K562 treated with DMSO at 1 percent for 24 hours (cell line): ENCODE data around the gene LMBRD2. TPM values are rescaled to one million over a fixed set of nuclear protein-coding genes. Genes with fewer than 3 reads are reported as not detected.

Experiments
- total RNA-seq: library from RNA; unstranded; fragments of 300-600 nt; gene quantifications from 2 replicates; pipeline ENCODE4 v1.2.3, GENCODE V29; 2022; ENCODE audit warnings: low read depth; ENCODE audit not compliant: insufficient read depth

Gene LMBRD2
- 3.4 and 4.5 TPM in 2 replicates for total RNA-seq

DNA sequence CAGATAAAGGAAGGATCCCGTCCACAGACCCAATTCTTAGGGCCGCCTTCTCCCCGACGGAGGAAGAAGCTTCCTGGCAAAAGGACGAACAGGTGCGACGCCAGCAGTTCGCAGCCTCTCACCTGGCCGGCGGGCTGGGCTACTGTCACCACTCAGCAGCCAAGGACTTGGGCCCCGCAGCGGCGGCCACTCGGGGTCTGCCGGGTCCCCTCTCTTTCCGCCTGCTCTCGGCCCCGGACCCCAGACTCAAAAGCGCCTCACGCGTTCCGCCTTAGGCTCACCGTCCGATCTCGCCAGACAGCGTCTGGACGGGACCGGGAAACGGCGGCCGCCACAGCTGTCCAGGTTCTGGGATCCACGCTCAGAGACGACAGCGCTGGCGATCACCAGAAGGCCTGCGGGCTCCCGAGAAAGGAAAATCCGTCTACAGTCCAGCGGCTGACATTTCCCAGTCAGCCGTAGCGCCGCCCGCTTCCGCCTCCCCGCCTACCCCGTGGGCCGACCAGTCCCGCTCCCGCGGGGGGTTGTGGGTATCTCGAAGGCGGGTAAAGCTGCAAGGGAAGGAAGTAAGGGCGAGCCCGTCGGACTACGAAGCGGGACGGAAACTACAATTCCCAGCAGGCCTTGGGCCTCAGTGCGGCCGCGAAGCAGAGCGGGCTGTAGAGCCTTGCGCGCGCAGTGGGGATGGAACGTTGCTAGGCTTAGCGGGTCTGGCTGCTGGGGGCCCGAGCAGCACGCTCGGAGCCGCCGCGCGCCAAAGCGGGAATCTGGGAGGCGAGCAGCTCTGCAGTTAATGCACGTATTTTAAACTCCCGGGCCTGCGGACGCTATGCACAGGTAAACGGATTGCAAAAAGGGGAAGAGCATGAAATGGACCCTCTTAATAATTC lies at the start of gene LMBRD2, which contains the start of gene SKP2:
Gene LMBRD2, minus strand, starts transcription at position 454 of the 890 bp plus-strand sequence. CDS start 8,538 bp downstream, outside the sequence.
Gene SKP2, plus strand, starts transcription at position 678 of the 890 bp plus-strand sequence. Its CDS starts 152 bp downstream, at position 830.

DNA sequence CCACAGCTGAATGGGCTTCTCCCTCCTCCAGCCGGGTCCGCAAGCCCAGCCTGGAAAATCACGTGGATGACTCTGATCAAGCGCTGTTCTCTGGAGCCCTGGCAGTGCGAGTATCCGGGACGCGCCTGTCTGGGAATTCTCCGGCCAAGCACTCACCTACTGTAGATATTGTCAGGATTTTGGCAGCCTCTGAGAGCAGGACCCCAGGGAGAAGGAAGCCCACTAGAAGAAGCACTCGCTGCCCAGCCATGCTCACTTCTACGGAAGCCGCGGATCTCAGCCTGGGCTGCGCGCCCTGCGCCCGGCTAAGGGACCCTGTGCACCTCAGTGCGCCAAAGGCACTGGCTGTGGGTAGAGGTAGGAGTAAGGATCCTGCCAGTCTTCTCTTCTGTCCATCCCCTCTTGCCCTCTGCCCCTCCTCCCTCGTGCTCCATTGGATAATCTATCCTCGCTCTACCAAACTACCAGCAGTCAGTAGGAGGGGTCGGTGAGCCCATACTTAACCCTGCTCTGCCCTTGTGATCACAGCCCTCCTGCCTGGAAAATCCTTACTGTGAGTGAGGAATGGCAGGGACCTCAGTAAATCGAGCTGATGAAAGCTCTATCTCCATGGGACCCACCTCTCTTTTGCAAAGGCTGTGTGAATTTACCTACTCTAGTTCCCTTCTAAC lies 85.0 kb downstream of the LMBRD2 start, which contains the start of gene UGT3A2:
Gene UGT3A2, minus strand, starts transcription at position 343 of the 671 bp plus-strand sequence. Its CDS starts 93 bp downstream, at position 250.

Other genes with a start within 250 kb of the LMBRD2 start
- gene CAPSL, start 213.3 kb downstream of the LMBRD2 start, total RNA-seq, result not detected in 2 replicates
- gene UGT3A1, start 160.5 kb downstream of the LMBRD2 start, total RNA-seq, result not detected in 2 replicates
- not detected in 2 replicates for gene UGT3A2, start 85.0 kb downstream of the LMBRD2 start, total RNA-seq
- 30.6 and 31.6 TPM in 2 replicates for gene SKP2, start 224 bp upstream of the LMBRD2 start, total RNA-seq
- 11.1 and 14.5 TPM in 2 replicates for gene NADK2, start 90.0 kb upstream of the LMBRD2 start, total RNA-seq
- gene RANBP3L, start 150.0 kb upstream of the LMBRD2 start, total RNA-seq, result not detected in 2 replicates